ENCODE data around the gene ZDHHC11B. TPM values are rescaled to one million over a fixed set of nuclear protein-coding genes. Genes with fewer than 3 reads are reported as not detected.
"Not testable (repeated sequence)": the region's sequence is repeated elsewhere in the genome, so short reads cannot be mapped to it uniquely, and the experiment has no call there.

Gene ZDHHC11B
- total RNA-seq, 5 donors from 2014 or later (not counting 1 experiment from before 2014, with no cell fraction given), result 2.1 to 20.6 (median 3.6) TPM

- ATAC-seq (replicated peaks in 1 of 4); CTCF ChIA-PET; H3K27ac Mint-ChIP-seq; H3K9me3 ChIP-seq; H3K27me3 Mint-ChIP-seq; H3K4me3 Mint-ChIP-seq; H3K4me1 ChIP-seq (ENCODE audit: control insufficient read depth in 1 of 2, extremely low read depth in 1 of 2, insufficient read depth in 2 of 2, low read length in 2 of 2); H3K4me1 Mint-ChIP-seq; POLR2A ChIA-PET; H3K4me3 ChIP-seq (ENCODE audit: control insufficient read depth in 1 of 2, extremely low read depth in 1 of 2, low read length in 1 of 2); H3K36me3 ChIP-seq (ENCODE audit: control insufficient read depth in 2 of 2, extremely low read depth in 1 of 2, insufficient read depth in 1 of 2, low read length in 1 of 2); H3K9me3 Mint-ChIP-seq; H3K36me3 Mint-ChIP-seq; H3K27ac ChIP-seq (ENCODE audit: low read length): not testable (repeated sequence)
- 90% methylated on average over 8 of the region's 17 CpGs for WGBS (ENCODE audit: insufficient coverage)
- peaks cover 0 to 34% of the 10 kb centered on the region in 2 experiments for H3K27me3 ChIP-seq (replicated peaks in 1 of 2; ENCODE audit: control insufficient read depth in 2 of 2, extremely low read depth in 1 of 2, insufficient read depth in 2 of 2, low read length in 1 of 2)
- DNase-seq, result peak in 1 of 35 experiments; percentile 3
Observed at GRCh38 chr5:681317-682191, 103.0 kb downstream of the ZDHHC11B start.

GRCh38 chr5:680836-681235, 103.7 kb downstream of the ZDHHC11B start:
- ATAC-seq (replicated peaks in 1 of 4); H3K27ac ChIP-seq (ENCODE audit: low read length); H3K27me3 Mint-ChIP-seq; H3K9me3 Mint-ChIP-seq; H3K27ac Mint-ChIP-seq; DNase-seq; H3K4me1 Mint-ChIP-seq; H3K36me3 Mint-ChIP-seq; H3K9me3 ChIP-seq; H3K4me3 ChIP-seq (ENCODE audit: control insufficient read depth in 1 of 2, extremely low read depth in 1 of 2, low read length in 1 of 2); POLR2A ChIA-PET; CTCF ChIA-PET; H3K4me1 ChIP-seq (ENCODE audit: control insufficient read depth in 1 of 2, extremely low read depth in 1 of 2, insufficient read depth in 2 of 2, low read length in 2 of 2); H3K4me3 Mint-ChIP-seq; H3K36me3 ChIP-seq (ENCODE audit: control insufficient read depth in 2 of 2, extremely low read depth in 1 of 2, insufficient read depth in 1 of 2, low read length in 1 of 2): not testable (repeated sequence)
- peaks cover 0 to 35% of the 10 kb centered on the region in 2 experiments for H3K27me3 ChIP-seq (replicated peaks in 1 of 2; ENCODE audit: control insufficient read depth in 2 of 2, extremely low read depth in 1 of 2, insufficient read depth in 2 of 2, low read length in 1 of 2)
- 84% methylated on average over 12 of the region's 13 CpGs for WGBS (ENCODE audit: insufficient coverage)

GRCh38 chr5:680118-680795, 104.3 kb downstream of the ZDHHC11B start:
- CTCF ChIA-PET; H3K27me3 Mint-ChIP-seq; H3K36me3 ChIP-seq (ENCODE audit: control insufficient read depth in 2 of 2, extremely low read depth in 1 of 2, insufficient read depth in 1 of 2, low read length in 1 of 2); H3K4me3 ChIP-seq (ENCODE audit: control insufficient read depth in 1 of 2, extremely low read depth in 1 of 2, low read length in 1 of 2); H3K4me1 ChIP-seq (ENCODE audit: control insufficient read depth in 1 of 2, extremely low read depth in 1 of 2, insufficient read depth in 2 of 2, low read length in 2 of 2); H3K4me1 Mint-ChIP-seq; H3K4me3 Mint-ChIP-seq; H3K27ac ChIP-seq (ENCODE audit: low read length); H3K9me3 Mint-ChIP-seq; ATAC-seq (replicated peaks in 1 of 4); POLR2A ChIA-PET; DNase-seq; H3K9me3 ChIP-seq; H3K27ac Mint-ChIP-seq; H3K36me3 Mint-ChIP-seq: not testable (repeated sequence)
- WGBS (ENCODE audit: insufficient coverage), result no CpG with 5 or more reads among the region's 32 CpGs
- H3K27me3 ChIP-seq (replicated peaks in 1 of 2; ENCODE audit: control insufficient read depth in 2 of 2, extremely low read depth in 1 of 2, insufficient read depth in 2 of 2, low read length in 1 of 2), result peaks cover 0 to 35% of the 10 kb centered on the region in 2 experiments

GRCh38 chr5:679166-679895, 105.2 kb downstream of the ZDHHC11B start:
- H3K27me3 ChIP-seq (replicated peaks in 1 of 2; ENCODE audit: control insufficient read depth in 2 of 2, extremely low read depth in 1 of 2, insufficient read depth in 2 of 2, low read length in 1 of 2), result peaks cover 0 to 34% of the 10 kb centered on the region in 2 experiments
- H3K27me3 Mint-ChIP-seq; H3K4me1 ChIP-seq (ENCODE audit: control insufficient read depth in 1 of 2, extremely low read depth in 1 of 2, insufficient read depth in 2 of 2, low read length in 2 of 2); H3K9me3 Mint-ChIP-seq; H3K27ac Mint-ChIP-seq; H3K4me3 Mint-ChIP-seq; H3K27ac ChIP-seq (ENCODE audit: low read length); H3K36me3 ChIP-seq (ENCODE audit: control insufficient read depth in 2 of 2, extremely low read depth in 1 of 2, insufficient read depth in 1 of 2, low read length in 1 of 2); H3K4me3 ChIP-seq (ENCODE audit: control insufficient read depth in 1 of 2, extremely low read depth in 1 of 2, low read length in 1 of 2); CTCF ChIA-PET; DNase-seq; H3K36me3 Mint-ChIP-seq; H3K9me3 ChIP-seq; H3K4me1 Mint-ChIP-seq; POLR2A ChIA-PET; ATAC-seq (replicated peaks in 1 of 4): not testable (repeated sequence)
- 59% methylated on average over 4 of the region's 17 CpGs for WGBS (ENCODE audit: insufficient coverage)

GRCh38 chr5:678521-678920, 106.0 kb downstream of the ZDHHC11B start:
- WGBS (ENCODE audit: insufficient coverage), result 77% methylated on average over 5 of the region's 16 CpGs
- H3K36me3 ChIP-seq (ENCODE audit: control insufficient read depth in 2 of 2, extremely low read depth in 1 of 2, insufficient read depth in 1 of 2, low read length in 1 of 2); H3K36me3 Mint-ChIP-seq; H3K27me3 Mint-ChIP-seq; H3K4me3 Mint-ChIP-seq; CTCF ChIA-PET; H3K4me3 ChIP-seq (ENCODE audit: control insufficient read depth in 1 of 2, extremely low read depth in 1 of 2, low read length in 1 of 2); H3K4me1 Mint-ChIP-seq; H3K9me3 Mint-ChIP-seq; H3K27ac ChIP-seq (ENCODE audit: low read length); H3K9me3 ChIP-seq; DNase-seq; H3K27ac Mint-ChIP-seq; ATAC-seq (replicated peaks in 1 of 4); POLR2A ChIA-PET: not testable (repeated sequence)
- Histone ChIP-seq H3K27me3 (replicated peaks in 1 of 2; ENCODE audit: control insufficient read depth in 2 of 2, extremely low read depth in 1 of 2, insufficient read depth in 2 of 2, low read length in 1 of 2) (peaks cover 0 to 35% of the 10 kb centered on the region in 2 experiments), H3K4me1 (ENCODE audit: control insufficient read depth in 1 of 2, extremely low read depth in 1 of 2, insufficient read depth in 2 of 2, low read length in 2 of 2) (peaks cover under 1 to 12% of the 10 kb centered on the region in 2 experiments)
